ENCODE data around the gene CSTB. TPM values are rescaled to one million over a fixed set of nuclear protein-coding genes. Genes with fewer than 3 reads are reported as not detected.

The CSTB gene
- total RNA-seq, 2 experiments from 2014 or later, result 33.6 to 35.1 TPM

DNA sequence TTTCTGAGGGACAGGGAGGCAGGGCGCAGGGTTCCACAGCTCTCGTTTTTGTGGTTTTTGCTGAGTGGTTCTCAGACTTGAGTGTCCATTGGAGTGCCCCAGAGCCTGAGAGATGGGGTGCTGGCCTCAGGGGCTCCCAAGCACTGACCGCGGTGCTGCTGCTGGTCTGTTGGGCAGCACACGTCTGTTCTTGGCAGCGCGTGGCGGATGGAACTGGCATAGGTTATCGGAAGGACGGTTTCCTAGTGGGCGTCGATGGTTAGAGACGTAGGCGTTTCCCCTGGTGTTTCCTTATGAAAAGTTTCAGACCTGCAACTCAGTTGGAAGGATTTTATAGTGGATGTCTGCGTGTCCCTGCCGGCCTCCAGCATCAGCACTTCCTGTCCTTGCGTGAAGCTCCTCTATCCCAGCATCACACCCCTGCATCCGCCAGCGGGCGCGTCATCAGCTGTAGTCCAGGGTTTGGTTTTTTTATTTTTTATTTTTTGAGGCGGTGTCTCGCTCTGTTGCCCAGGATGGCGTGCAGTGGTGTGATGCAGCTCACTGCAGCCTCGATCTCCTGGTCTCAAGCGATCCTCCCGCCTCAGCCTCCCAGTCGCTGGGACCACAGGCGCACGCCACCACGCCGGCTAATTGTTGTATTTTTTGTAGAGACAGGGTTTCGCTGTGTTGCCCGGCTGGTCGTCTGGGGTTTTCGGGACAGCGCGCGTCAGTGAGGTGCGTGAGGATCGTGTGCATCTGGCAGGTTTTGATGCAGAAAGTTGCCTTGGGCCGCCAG, 25.1 kb upstream of the CSTB start:
- Mint-ChIP-seq H3K9me3 (no peaks in the 10 kb centered on the region), H3K27ac (no peak overlapping the region), H3K4me3 (no peak overlapping the region), H3K27me3 (no peaks in the 10 kb centered on the region), H3K36me3 (peaks cover 16% of the 10 kb centered on the region), H3K4me1 (peaks cover 8% of the 10 kb centered on the region)
- DNase-seq, result no peak

DNA sequence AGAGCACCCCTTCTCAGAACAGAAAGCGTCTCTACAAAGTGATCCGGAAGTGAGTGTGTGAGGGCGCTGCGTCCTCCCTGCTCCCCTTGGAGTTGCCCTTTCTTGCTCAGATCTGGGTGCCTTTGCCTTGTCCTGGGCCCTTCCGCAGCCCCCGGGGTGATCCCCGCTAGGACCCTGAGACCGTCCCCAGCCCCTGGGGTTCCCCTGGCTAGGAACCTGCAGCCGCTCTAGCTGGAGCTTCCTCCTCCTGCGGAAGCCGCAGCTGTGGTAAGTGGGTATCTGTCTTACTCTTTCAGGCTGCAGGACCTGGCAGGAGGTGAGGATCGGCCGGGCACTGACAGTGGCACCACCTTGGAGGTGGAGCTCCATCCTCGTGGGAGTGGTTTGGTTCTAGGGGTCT, 24.5 kb upstream of the CSTB start:
- Mint-ChIP-seq H3K36me3 (peaks cover 16% of the 10 kb centered on the region), H3K4me3 (no peak overlapping the region), H3K27ac (no peak overlapping the region), H3K4me1 (peaks cover 5% of the 10 kb centered on the region), H3K9me3 (no peaks in the 10 kb centered on the region), H3K27me3 (no peaks in the 10 kb centered on the region)
- DNase-seq, result no peak

DNA sequence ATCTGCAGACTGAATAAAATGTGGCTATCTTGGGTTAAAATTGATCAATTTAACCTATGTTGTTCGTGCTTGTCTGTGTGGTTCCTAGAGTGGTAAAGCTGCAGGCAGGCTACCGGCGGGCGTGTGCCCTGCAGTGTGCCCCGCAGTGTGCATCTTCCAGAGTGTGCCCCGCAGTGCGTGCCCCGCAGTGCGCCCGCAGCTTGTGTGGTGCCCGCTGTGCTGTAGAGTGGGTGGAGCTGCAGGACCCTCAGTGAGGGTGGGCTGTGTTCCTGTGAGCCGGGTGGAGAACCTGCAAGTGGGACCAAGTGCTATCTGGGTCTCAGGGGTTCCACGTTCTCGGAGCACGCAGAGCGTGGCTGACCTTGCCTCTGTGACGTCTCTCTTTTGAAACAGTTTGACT, 24.0 kb upstream of the CSTB start:
- no peaks in the 10 kb centered on the region for H3K27me3 Mint-ChIP-seq

DNA sequence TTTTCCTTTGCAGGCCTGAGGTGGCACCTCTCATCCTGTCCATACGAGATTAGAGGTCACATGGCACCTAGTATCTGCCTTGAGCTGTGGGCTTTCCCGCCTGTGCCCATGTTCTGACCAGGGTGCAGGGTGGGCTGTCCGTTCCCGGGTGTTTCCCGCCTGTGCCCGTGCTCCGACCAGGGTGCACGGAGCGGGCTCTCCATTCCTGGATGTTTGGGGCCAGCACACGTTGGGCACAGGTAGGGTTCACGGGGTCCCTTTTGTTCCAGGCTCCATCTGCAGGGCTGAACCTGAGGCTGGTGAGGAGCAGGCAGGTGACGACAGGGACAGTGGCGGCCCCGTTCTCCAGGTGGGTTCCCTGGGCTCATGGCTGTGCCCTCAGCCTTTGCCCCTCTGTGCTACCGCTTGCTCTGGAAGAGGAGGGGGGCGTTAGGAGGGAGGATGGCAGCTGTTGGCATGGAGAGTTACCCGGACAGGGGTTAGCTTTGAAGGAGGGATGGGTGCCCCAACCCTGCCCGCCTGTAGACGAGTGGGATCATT, 23.3 kb upstream of the CSTB start:
- H3K4me3 Mint-ChIP-seq, result no peak overlapping the region
- H3K27me3 Mint-ChIP-seq, result no peaks in the 10 kb centered on the region
- H3K9me3 Mint-ChIP-seq, result no peaks in the 10 kb centered on the region
- no peak for DNase-seq
- no peak overlapping the region for H3K27ac Mint-ChIP-seq
- H3K36me3 Mint-ChIP-seq, result peaks cover 20% of the 10 kb centered on the region
- peaks cover 2% of the 10 kb centered on the region for H3K4me1 Mint-ChIP-seq

More for the DNA sequence above, 24.0 kb upstream of the CSTB start:
- DNase-seq, result no peak
- Mint-ChIP-seq H3K4me1 (peaks cover 3% of the 10 kb centered on the region), H3K27ac (no peak overlapping the region), H3K36me3 (peaks cover 18% of the 10 kb centered on the region), H3K9me3 (no peaks in the 10 kb centered on the region), H3K4me3 (no peak overlapping the region)

DNA sequence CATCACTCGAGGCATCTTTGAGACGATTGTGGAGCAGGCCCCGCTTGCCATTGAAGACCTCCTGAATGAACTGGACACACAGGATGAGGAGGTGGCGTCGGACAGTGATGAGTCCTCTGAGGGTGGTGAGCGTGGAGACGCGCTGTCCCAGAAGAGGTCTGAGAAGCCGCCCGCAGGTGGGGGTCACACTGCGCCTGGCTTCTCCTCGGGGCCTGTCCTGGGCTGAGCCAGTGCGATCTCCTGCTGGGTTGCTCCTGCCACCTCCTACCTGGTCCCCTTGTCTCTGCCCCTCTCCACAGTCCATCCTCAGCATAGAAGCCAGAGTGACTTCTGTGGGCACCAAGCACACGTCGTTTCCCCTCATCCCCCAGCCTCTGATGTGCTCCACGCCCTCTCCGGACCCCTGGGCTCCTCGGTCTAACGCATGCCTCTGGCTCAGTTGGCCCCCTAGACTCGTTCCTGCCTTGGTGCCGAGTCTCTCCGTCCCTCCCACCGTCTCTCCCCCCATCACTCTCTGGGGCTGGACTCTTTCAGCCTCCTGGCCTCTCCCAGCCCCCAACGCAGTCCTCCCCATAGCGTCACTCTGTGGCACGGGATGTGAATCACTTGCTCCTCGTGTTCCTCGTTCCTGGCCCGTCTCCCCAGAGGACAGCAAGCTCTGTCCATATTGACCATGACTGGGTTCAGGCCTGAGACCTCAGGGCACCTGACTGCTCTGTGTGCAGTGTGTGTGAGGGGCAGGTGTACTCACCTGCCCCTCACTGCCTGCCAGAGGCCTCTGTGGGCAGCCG, 22.0 kb upstream of the CSTB start:
- H3K36me3 Mint-ChIP-seq, result peaks cover 26% of the 10 kb centered on the region
- H3K4me3 Mint-ChIP-seq, result no peak overlapping the region

DNA sequence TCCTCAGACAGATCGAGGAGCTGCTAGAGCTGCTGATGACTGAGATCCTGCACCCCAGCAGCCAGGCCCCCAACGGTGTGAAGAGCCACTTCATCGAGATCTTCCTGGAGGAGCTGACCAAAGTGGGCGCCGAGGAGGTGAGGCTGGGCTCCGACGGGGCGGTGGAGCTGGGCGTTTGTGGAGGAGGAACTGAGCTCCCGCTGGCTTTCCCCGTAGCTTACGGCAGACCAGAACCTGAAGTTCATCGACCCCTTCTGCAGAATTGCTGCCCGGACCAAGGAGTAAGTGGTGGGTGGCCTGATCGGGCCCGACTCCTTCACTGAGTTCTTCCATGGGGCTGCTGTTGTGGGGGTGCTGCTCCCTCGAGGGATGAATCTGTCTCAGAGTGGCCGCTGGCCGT, 21.3 kb upstream of the CSTB start:
- H3K36me3 Mint-ChIP-seq, result peaks cover 31% of the 10 kb centered on the region
- no peaks in the 10 kb centered on the region for H3K27me3 Mint-ChIP-seq
- no peak overlapping the region for H3K4me3 Mint-ChIP-seq
- H3K9me3 Mint-ChIP-seq, result no peaks in the 10 kb centered on the region
- DNase-seq, result no peak
- no peak overlapping the region for H3K27ac Mint-ChIP-seq
- H3K4me1 Mint-ChIP-seq, result peaks cover 5% of the 10 kb centered on the region

More for the DNA sequence above, 22.0 kb upstream of the CSTB start:
- no peak for DNase-seq
- H3K9me3 Mint-ChIP-seq, result no peaks in the 10 kb centered on the region
- peaks cover 4% of the 10 kb centered on the region for H3K4me1 Mint-ChIP-seq
- no peak overlapping the region for H3K27ac Mint-ChIP-seq
- H3K27me3 Mint-ChIP-seq, result no peaks in the 10 kb centered on the region

DNA sequence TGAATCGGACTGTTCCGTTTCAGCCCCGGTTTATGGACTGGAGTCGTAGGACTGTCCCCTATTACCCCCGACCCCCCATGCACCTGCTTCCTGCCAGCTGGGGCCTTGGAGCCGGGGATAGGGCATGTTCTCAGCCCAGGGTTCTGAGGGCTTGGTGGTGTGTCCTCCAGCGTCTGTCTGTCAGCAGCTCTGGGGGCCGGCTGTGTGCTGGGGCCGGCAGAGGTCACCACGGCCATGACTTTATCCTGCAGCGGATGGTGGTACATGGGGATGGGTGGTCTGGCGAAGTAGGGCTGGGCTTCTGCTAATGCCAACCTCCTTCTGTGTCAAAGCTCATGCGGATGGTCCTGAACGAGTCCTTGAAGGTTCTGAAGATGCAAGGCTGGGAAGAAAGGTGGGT, 18.7 kb upstream of the CSTB start:
- Mint-ChIP-seq H3K27ac (no peak overlapping the region), H3K4me3 (no peak overlapping the region), H3K9me3 (no peaks in the 10 kb centered on the region), H3K27me3 (no peaks in the 10 kb centered on the region), H3K4me1 (peaks cover 21% of the 10 kb centered on the region), H3K36me3 (peaks cover 48% of the 10 kb centered on the region)
- DNase-seq, result no peak

DNA sequence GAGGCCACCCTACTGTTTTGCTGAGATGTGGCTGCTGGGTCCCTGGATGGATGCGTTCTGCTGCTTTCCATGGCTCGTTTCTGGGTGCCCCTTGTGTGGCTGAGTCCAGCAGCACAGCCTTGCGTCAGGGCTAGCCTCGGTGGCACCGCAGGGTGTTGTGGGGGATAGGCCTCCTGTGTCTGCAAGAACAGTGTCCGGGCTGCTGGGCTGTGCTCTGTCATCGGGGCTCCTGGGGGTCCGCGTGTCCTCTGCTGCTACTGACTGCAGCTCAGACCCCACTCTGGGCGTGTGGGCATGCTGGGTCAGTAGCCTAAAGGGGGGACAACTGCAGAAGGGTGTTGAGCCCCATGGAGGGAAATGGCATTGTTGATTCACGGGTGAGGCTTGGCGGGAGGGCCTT, 18.2 kb upstream of the CSTB start:
- Mint-ChIP-seq H3K4me3 (no peak overlapping the region), H3K27ac (no peak overlapping the region), H3K36me3 (peaks cover 49% of the 10 kb centered on the region), H3K4me1 (peaks cover 21% of the 10 kb centered on the region), H3K27me3 (no peaks in the 10 kb centered on the region), H3K9me3 (no peaks in the 10 kb centered on the region)
- DNase-seq, result no peak

DNA sequence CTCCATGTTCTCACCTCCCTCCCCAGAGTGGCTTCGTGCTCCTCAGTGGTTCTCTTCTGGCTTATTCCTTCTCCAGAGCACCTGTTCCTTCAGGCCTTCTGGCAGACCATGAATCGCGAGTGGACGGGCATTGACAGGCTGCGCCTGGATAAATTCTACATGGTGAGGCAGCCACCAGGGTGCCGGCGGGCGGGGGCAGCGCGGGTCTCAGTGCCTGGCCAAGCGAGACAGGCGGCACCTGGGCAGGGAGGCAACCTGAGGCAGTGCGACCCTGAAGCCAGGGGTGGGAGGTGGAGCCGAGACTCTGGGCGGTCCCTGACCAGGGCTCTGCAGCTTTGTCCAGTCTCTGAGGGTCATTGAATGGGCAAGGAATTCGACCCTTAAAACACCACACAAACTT, 17.1 kb upstream of the CSTB start:
- Mint-ChIP-seq H3K27ac (no peak overlapping the region), H3K36me3 (peaks cover 46% of the 10 kb centered on the region), H3K4me1 (peaks cover 21% of the 10 kb centered on the region), H3K9me3 (no peaks in the 10 kb centered on the region), H3K27me3 (no peaks in the 10 kb centered on the region), H3K4me3 (no peak overlapping the region)
- no peak for DNase-seq

DNA sequence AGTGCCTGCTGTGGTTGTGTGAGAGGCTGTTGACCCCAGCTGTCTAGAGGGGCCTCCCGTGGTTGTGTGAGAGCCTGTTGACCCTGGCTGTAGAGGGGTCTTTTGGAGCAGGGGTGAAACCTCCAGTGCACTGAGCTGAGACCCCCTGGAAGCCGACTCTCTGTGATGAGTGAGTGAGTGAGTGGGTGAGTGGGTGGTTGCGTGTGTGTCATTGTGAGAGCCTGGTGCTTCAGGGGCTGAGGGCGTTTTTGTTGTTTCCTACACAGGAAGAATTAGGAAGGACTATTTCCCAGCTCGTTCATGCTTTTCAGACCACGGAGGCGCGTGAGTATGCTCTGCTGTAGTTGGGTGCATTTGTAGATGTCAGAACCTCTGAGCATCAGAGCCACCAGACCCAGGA, 16.3 kb upstream of the CSTB start:
- Mint-ChIP-seq H3K4me1 (peaks cover 21% of the 10 kb centered on the region), H3K27me3 (no peaks in the 10 kb centered on the region), H3K27ac (peak overlapping the region; percentile 67), H3K36me3 (peaks cover 45% of the 10 kb centered on the region), H3K4me3 (no peak overlapping the region), H3K9me3 (no peaks in the 10 kb centered on the region)
- DNase-seq, result no peak

DNA sequence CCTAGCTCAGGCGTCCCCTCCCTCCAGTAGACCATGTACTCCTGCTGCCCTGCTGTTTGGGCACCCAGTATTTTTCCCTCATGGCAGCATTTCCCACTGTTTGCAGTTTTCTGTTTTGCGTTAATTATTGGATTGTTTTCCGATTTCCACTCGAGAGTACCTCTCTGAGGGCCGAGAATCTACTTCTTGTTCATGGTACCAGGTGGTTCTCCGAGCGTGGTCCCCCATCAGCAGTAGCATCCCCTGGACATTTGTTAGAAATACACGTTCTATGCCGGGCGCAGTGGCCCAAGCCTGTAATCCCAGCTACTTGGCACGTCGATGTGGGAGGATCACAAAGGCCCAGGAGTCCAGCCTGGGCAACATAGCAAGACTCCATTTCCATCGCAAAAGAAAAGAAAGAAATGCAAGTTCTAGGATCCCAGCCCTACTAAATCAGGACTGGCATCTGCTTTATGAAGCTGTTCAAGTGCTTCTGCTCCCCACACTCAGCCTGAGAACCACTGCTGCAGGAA, 14.0 kb upstream of the CSTB start:
- Mint-ChIP-seq H3K36me3 (peaks cover 34% of the 10 kb centered on the region), H3K4me3 (peak overlapping the region; percentile 87)

DNA sequence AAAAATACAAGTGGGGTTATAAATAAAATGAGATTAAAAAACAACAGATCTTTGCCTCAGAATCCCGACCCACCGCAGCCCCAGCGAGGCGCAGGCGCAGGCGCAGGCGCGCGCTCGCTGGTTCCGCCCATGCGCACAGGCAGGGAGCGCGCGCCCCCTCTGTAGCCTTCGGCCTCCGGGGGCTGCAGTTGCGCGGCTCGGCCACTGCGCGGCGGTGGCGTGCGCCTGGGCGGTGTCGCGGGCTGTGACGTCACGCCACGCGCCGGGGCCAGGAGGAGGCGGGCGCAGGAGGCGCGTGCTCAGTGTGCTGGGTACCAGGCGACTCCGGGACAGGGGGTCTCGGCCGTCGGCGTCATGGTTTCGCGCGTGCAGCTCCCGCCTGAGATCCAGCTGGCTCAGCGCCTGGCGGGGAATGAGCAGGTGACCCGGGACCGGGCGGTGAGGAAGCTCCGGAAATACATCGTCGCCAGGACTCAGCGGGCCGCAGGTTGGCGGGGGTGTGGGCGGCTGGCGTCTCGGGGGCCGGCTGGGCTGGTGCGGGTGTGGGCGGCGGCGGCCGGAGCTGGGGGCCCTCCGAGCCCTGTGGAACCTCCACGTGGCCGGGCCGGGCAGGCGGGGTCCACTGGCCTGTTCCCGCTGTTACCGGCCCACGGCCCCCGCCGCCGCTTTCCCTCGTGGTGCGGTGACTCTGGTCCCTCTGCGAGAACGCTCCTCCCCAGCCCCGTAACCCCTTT, 13.3 kb upstream of the CSTB start, which contains the start of gene RRP1:
Gene RRP1, plus strand, starts transcription at position 302 of the 734 bp plus-strand sequence. Its CDS starts 53 bp downstream, at position 355.
- Mint-ChIP-seq H3K9me3 (no peaks in the 10 kb centered on the region), H3K27me3 (no peaks in the 10 kb centered on the region), H3K36me3 (peaks cover 32% of the 10 kb centered on the region), H3K27ac (peak within 1 kb of the TSS; percentile 97), H3K4me3 (peak within 1 kb of the TSS; percentile 87), H3K4me1 (peaks cover 20% of the 10 kb centered on the region)
- DNase-seq, result peak; percentile 98

More for the DNA sequence above, 14.0 kb upstream of the CSTB start:
- DNase-seq, result no peak
- Mint-ChIP-seq H3K27me3 (no peaks in the 10 kb centered on the region), H3K4me1 (peaks cover 21% of the 10 kb centered on the region), H3K9me3 (no peaks in the 10 kb centered on the region), H3K27ac (peak overlapping the region; percentile 97)

DNA sequence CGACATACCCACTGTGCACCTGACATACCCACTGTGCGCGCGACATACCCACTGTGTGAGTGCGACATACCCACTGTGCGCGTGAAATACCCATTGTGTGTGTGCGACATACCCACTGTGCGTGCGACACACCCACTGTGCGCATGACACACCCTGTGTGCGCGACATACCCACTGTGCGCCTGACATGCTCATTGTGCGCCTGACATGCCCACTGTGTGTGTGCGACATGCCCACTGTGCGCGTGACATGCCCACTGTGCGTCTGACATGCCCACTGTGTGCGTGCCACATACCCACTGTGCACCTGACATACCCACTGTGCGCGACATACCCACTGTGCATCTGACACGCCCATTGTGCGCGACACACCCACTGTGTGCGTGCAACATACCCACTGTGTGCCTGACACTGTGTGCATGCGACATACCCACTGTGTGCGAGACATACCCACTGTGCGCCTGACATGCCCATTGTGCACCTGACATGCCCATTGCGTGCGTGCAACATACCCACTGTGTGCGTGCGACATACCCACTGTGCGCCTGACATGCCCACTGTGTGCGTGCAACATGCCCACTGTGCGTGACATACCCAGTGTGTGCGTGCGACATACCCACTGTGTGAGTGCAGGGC, 10.8 kb upstream of the CSTB start:
- H3K27ac Mint-ChIP-seq, result no peak overlapping the region
- H3K4me3 Mint-ChIP-seq, result no peak overlapping the region
- DNase-seq, result no peak
- H3K27me3 Mint-ChIP-seq, result no peaks in the 10 kb centered on the region
- H3K36me3 Mint-ChIP-seq, result peaks cover 16% of the 10 kb centered on the region
- peaks cover 25% of the 10 kb centered on the region for H3K4me1 Mint-ChIP-seq
- no peaks in the 10 kb centered on the region for H3K9me3 Mint-ChIP-seq

DNA sequence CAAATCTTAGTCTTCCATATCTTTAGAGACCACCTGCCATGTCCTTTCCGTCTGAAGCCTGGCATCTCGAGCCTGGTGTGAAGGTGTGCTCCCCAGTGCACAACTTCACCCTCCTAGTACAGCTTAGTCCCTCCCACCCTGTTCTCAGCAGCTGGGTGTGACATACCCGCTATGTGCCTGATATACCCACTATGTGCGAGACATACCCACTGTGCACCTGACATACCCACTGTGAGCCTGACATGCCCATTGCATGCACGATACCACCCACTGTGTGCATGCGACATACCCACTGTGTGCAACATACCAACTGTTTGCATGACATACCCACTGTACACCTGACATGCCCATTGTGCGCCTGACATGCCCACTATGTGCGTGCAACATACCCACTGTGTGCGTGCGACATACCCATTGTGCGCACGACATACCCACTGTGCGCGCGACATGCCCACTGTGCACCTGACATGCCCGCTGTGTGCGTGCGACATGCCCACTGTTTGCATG, 10.2 kb upstream of the CSTB start:
- no peak for DNase-seq
- Mint-ChIP-seq H3K36me3 (peaks cover 14% of the 10 kb centered on the region), H3K4me3 (no peak overlapping the region), H3K9me3 (no peaks in the 10 kb centered on the region), H3K27me3 (no peaks in the 10 kb centered on the region), H3K4me1 (peaks cover 26% of the 10 kb centered on the region), H3K27ac (no peak overlapping the region)
